WTC11 (cell line): ENCODE results near the gene SEC23IP. TPM values are rescaled to one million over a fixed set of nuclear protein-coding genes. Genes with fewer than 3 reads are reported as not detected.

Source experiments
- ATAC-seq: fragments of 200-7000 bp; cut with Tn5 transposase; 2 replicates; pipeline ENCODE4 v1.10.0; 2021; ENCODE audit warnings: mild to moderate bottlenecking, moderate library complexity
- CTCF ChIA-PET: fragments of 300-600 bp; sonication (Branson Sonifier 250); formaldehyde crosslinking; loops from one replicate; lab custom pipeline; 2021; ENCODE audit warnings: antibody characterized with exemption; lab: Charles Lee
- POLR2A ChIA-PET: fragments of 350-600 bp; sonication (Branson Sonifier 250); formaldehyde crosslinking; loops from one replicate; lab custom pipeline; 2021; ENCODE audit warnings: antibody characterized with exemption; lab: Charles Lee
- DNase-seq: peaks from one replicate; pipeline ENCODE4 v3.0.0; 2021; ENCODE audit warnings: low spot score
- H3K27ac Mint-ChIP-seq: 2 replicates; pipeline ENCODE4 v1.8.0; 2021; ENCODE audit warnings: mixed read lengths
- H3K27me3 Mint-ChIP-seq: 2 replicates; pipeline ENCODE4 v1.8.0; 2021; ENCODE audit warnings: low read depth, mild to moderate bottlenecking, moderate library complexity, mixed read lengths
- H3K36me3 Mint-ChIP-seq: 2 replicates; pipeline ENCODE4 v1.8.0; 2021; ENCODE audit warnings: mixed read lengths
- H3K4me1 Mint-ChIP-seq: 2 replicates; pipeline ENCODE4 v1.8.0; 2022; ENCODE audit warnings: mixed read lengths
- H3K4me3 Mint-ChIP-seq: 2 replicates; pipeline ENCODE4 v1.8.0; 2021; ENCODE audit warnings: mild to moderate bottlenecking, moderate library complexity, mixed read lengths
- H3K9me3 Mint-ChIP-seq: 2 replicates; pipeline ENCODE4 v1.8.0; 2021; ENCODE audit warnings: mixed read lengths
- ATF1 ChIP-seq: sonication (generic); formaldehyde crosslinking; IDR thresholded peaks from 2 replicates; pipeline ENCODE4 v1.8.1; 2023; ENCODE audit warnings: mild to moderate bottlenecking, moderate library complexity, missing genetic modification reagents
- E2F5 ChIP-seq: sonication (generic); formaldehyde crosslinking; IDR thresholded peaks from 2 replicates; pipeline ENCODE4 v1.8.1; 2022; ENCODE audit warnings: mild to moderate bottlenecking, moderate library complexity, missing genetic modification reagents
- GTF2I ChIP-seq: fragments of 250-450 bp; sonication (Bioruptor Pico); conservative IDR thresholded peaks from 2 replicates; pipeline ENCODE4 v1.4.0; 2021; ENCODE audit warnings: mild to moderate bottlenecking
- IRF1 ChIP-seq: sonication (generic); formaldehyde crosslinking; IDR thresholded peaks from 2 replicates; pipeline ENCODE4 v1.8.0; 2023; ENCODE audit warnings: missing genetic modification reagents
- KAT7 ChIP-seq: sonication (generic); formaldehyde crosslinking; IDR thresholded peaks from 2 replicates; pipeline ENCODE4 v1.8.1; 2023; ENCODE audit warnings: missing genetic modification reagents, mild to moderate bottlenecking, borderline replicate concordance
- MAX ChIP-seq: sonication (generic); formaldehyde crosslinking; IDR thresholded peaks from 2 replicates; pipeline ENCODE4 v1.8.0; 2022; ENCODE audit warnings: mild to moderate bottlenecking, missing genetic modification reagents
- MYBL2 ChIP-seq: sonication (generic); formaldehyde crosslinking; IDR thresholded peaks from 2 replicates; pipeline ENCODE4 v1.8.1; 2023; ENCODE audit warnings: mild to moderate bottlenecking, moderate library complexity, missing genetic modification reagents
- NFATC4 ChIP-seq: fragments of 250-450 bp; sonication (Bioruptor Pico); IDR thresholded peaks from 2 replicates; pipeline ENCODE4 v1.9.0; 2021; ENCODE audit warnings: mild to moderate bottlenecking
- NR2C2 ChIP-seq: sonication (generic); formaldehyde crosslinking; IDR thresholded peaks from 2 replicates; pipeline ENCODE4 v1.8.0; 2022; ENCODE audit warnings: mild to moderate bottlenecking, missing genetic modification reagents
- NR3C1 ChIP-seq: sonication (generic); formaldehyde crosslinking; conservative IDR thresholded peaks from 2 replicates; pipeline ENCODE4 v1.8.1; 2023; ENCODE audit warnings: low read depth, mild to moderate bottlenecking, missing genetic modification reagents
- PRDM15 ChIP-seq: sonication (generic); formaldehyde crosslinking; IDR thresholded peaks from 2 replicates; pipeline ENCODE4 v1.8.0; 2022; ENCODE audit warnings: missing genetic modification reagents
- SMAD3 ChIP-seq: sonication (generic); formaldehyde crosslinking; IDR thresholded peaks from 2 replicates; pipeline ENCODE4 v1.8.0; 2022; ENCODE audit warnings: missing genetic modification reagents, mild to moderate bottlenecking, borderline replicate concordance
- SOX15 ChIP-seq: fragments of 250-450 bp; sonication (Bioruptor Pico); IDR thresholded peaks from 2 replicates; pipeline ENCODE4 v1.9.0; 2021; ENCODE audit warnings: mild to moderate bottlenecking
- STAT6 ChIP-seq: sonication (generic); formaldehyde crosslinking; conservative IDR thresholded peaks from 2 replicates; pipeline ENCODE4 v1.8.1; 2023; ENCODE audit warnings: mild to moderate bottlenecking, low read depth, missing genetic modification reagents, moderate library complexity
- TCF7 ChIP-seq: sonication (generic); formaldehyde crosslinking; IDR thresholded peaks from 2 replicates; pipeline ENCODE4 v1.8.0; 2022; ENCODE audit warnings: mild to moderate bottlenecking, low read depth, missing genetic modification reagents, moderate library complexity
- TEAD1 ChIP-seq: sonication (generic); formaldehyde crosslinking; IDR thresholded peaks from 2 replicates; pipeline ENCODE4 v1.8.0; 2022; ENCODE audit warnings: mild to moderate bottlenecking, missing genetic modification reagents
- ZMAT4 ChIP-seq: fragments of 250-450 bp; sonication (Bioruptor Pico); IDR thresholded peaks from 2 replicates; pipeline ENCODE4 v1.9.0; 2021; ENCODE audit warnings: mild to moderate bottlenecking
- ZNF219 ChIP-seq: sonication (generic); formaldehyde crosslinking; IDR thresholded peaks from 2 replicates; pipeline ENCODE4 v1.8.0; 2023; ENCODE audit warnings: missing genetic modification reagents, mild to moderate bottlenecking, borderline replicate concordance
- ZNF263 ChIP-seq: sonication (generic); formaldehyde crosslinking; IDR thresholded peaks from 2 replicates; pipeline ENCODE4 v1.8.1; 2022; ENCODE audit warnings: low read depth, mild to moderate bottlenecking, moderate library complexity, missing genetic modification reagents
- ZNF281 ChIP-seq: sonication (generic); formaldehyde crosslinking; IDR thresholded peaks from 2 replicates; pipeline ENCODE4 v1.8.0; 2023; ENCODE audit warnings: mild to moderate bottlenecking, missing genetic modification reagents
- ZNF416 ChIP-seq: fragments of 250-450 bp; sonication (Bioruptor Pico); IDR thresholded peaks from 2 replicates; pipeline ENCODE4 v1.9.0; 2021; ENCODE audit warnings: mild to moderate bottlenecking, inconsistent platforms
- ZSCAN18 ChIP-seq: fragments of 250-450 bp; sonication (Bioruptor Pico); IDR thresholded peaks from 2 replicates; pipeline ENCODE4 v2.1.2; 2022; ENCODE audit warnings: mild to moderate bottlenecking, moderate library complexity
- total RNA-seq: library from RNA; stranded (reverse); gene quantifications from 3 replicates; pipeline ENCODE4 v1.2.3, GENCODE V29; 2021

SEC23IP gene
- total RNA-seq, 1 experiment from 2014 or later = 82.3 TPM

GRCh38 chr10:119957451-119957850 lies 64.9 kb downstream of the SEC23IP start (continued):
- no peak for TF ChIP-seq KAT7 (CRISPR knock-in tag)
- TF ChIP-seq, all 79 proteins: peak for 0

GRCh38 chr10:119962837-119963236 lies 70.3 kb downstream of the SEC23IP start:
- ChIA-PET POLR2A (no interaction called here), CTCF (no interaction called here)
- peaks cover 16% of the 10 kb centered on the region for H3K36me3 Mint-ChIP-seq
- peaks cover 3% of the 10 kb centered on the region; the same call in 1 of the 2 replicates for H3K27me3 Mint-ChIP-seq
- no peak overlapping the region for H3K27ac Mint-ChIP-seq
- no peak overlapping the region for H3K4me3 Mint-ChIP-seq
- TF ChIP-seq STAT6 (CRISPR knock-in tag) (no peak), ZNF281 (no peak), GTF2I (CRISPR knock-in tag) (no peak), ZSCAN18 (CRISPR knock-in tag) (no peak), E2F5 (no peak)
- no peak for ATAC-seq
- H3K4me1 Mint-ChIP-seq = no peaks in the 10 kb centered on the region
- peaks cover 39% of the 10 kb centered on the region for H3K9me3 Mint-ChIP-seq
- DNase-seq = no peak

- Mint-ChIP-seq H3K27ac (no peak overlapping the region), H3K36me3 (peaks cover 16% of the 10 kb centered on the region), H3K27me3 (peaks cover 3% of the 10 kb centered on the region; the same call in 1 of the 2 replicates), H3K4me3 (no peak overlapping the region), H3K9me3 (peaks cover 46% of the 10 kb centered on the region), H3K4me1 (no peaks in the 10 kb centered on the region)
- ChIA-PET POLR2A (no interaction called here), CTCF (no interaction called here)
- ATAC-seq (no peak), DNase-seq (no peak)
- TF ChIP-seq ATF1 (CRISPR knock-in tag) (no peak), IRF1 (CRISPR knock-in tag) (no peak), ZNF263 (CRISPR knock-in tag) (no peak), ZMAT4 (CRISPR knock-in tag) (no peak), NR3C1 (CRISPR knock-in tag) (no peak), NR2C2 (CRISPR knock-in tag) (no peak), TCF7 (CRISPR knock-in tag) (no peak), ZNF219 (CRISPR knock-in tag) (no peak), PRDM15 (CRISPR knock-in tag) (no peak), ZNF416 (no peak), MAX (CRISPR knock-in tag) (no peak), MYBL2 (CRISPR knock-in tag) (no peak), TEAD1 (CRISPR knock-in tag) (no peak), SOX15 (CRISPR knock-in tag) (no peak), NFATC4 (CRISPR knock-in tag) (no peak), SMAD3 (CRISPR knock-in tag) (no peak)
These were observed 74.5 kb downstream of the SEC23IP start for GRCh38 chr10:119967066-119967465.
